Astrocyte (in vitro differentiated cells and primary cell): Measurements from ENCODE around the gene PELI3.

Experiments used
- CTCF ChIP-seq: IDR thresholded peaks from 2 replicates; pipeline ENCODE4 v1.5.1; 2011; ENCODE audit warnings: low read depth, mild to moderate bottlenecking, inconsistent platforms, low read length, moderate library complexity; ENCODE audit not compliant: insufficient read depth
- EZH2 ChIP-seq: IDR thresholded peaks from 2 replicates; pipeline ENCODE4 v1.6.1; 2012; ENCODE audit warnings: mild to moderate bottlenecking, low read length, inconsistent platforms; ENCODE audit not compliant: insufficient read depth

- TF ChIP-seq CTCF (no peak), EZH2 (no peak)
These were observed at the start of gene PELI3 for GRCh38 chr11:66466225-66467033.
